ENCODE data around the gene CRNKL1.

Gene CRNKL1

GRCh38 chr20:20073801-20074371, 21.6 kb upstream of the CRNKL1 start:
- no peak overlapping the region for H3K4me3 ChIP-seq (ENCODE audit: low read depth, low read length)
- H3K36me3 ChIP-seq = no peaks in the 10 kb centered on the region
- no peak overlapping the region for H3K27ac ChIP-seq
- no peaks in the 10 kb centered on the region for H3K9me3 ChIP-seq (ENCODE audit: severe bottlenecking)
- H3K27me3 ChIP-seq (ENCODE audit: insufficient read depth, low read depth, severe bottlenecking) = no peaks in the 10 kb centered on the region
- no peak for DNase-seq
- TF ChIP-seq, protein P1, sequence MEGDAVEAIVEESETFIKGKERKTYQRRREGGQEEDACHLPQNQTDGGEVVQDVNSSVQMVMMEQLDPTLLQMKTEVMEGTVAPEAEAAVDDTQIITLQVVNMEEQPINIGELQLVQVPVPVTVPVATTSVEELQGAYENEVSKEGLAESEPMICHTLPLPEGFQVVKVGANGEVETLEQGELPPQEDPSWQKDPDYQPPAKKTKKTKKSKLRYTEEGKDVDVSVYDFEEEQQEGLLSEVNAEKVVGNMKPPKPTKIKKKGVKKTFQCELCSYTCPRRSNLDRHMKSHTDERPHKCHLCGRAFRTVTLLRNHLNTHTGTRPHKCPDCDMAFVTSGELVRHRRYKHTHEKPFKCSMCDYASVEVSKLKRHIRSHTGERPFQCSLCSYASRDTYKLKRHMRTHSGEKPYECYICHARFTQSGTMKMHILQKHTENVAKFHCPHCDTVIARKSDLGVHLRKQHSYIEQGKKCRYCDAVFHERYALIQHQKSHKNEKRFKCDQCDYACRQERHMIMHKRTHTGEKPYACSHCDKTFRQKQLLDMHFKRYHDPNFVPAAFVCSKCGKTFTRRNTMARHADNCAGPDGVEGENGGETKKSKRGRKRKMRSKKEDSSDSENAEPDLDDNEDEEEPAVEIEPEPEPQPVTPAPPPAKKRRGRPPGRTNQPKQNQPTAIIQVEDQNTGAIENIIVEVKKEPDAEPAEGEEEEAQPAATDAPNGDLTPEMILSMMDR (IDR thresholded peaks at IDR 0.05; ENCODE audit: low read depth, low read length) = no peak

- Histone ChIP-seq H3K27me3 (ENCODE audit: insufficient read depth, low read depth, severe bottlenecking) (no peaks in the 10 kb centered on the region), H3K4me3 (ENCODE audit: low read depth, low read length) (no peak overlapping the region), H3K9me3 (ENCODE audit: severe bottlenecking) (no peaks in the 10 kb centered on the region), H3K27ac (no peak overlapping the region), H3K36me3 (no peaks in the 10 kb centered on the region)
- TF ChIP-seq, protein P1 (IDR thresholded peaks at IDR 0.05; ENCODE audit: low read depth, low read length) = no peak
- no peak for DNase-seq
Measured at GRCh38 chr20:20070871-20071726, 18.8 kb upstream of the CRNKL1 start.

DNA sequence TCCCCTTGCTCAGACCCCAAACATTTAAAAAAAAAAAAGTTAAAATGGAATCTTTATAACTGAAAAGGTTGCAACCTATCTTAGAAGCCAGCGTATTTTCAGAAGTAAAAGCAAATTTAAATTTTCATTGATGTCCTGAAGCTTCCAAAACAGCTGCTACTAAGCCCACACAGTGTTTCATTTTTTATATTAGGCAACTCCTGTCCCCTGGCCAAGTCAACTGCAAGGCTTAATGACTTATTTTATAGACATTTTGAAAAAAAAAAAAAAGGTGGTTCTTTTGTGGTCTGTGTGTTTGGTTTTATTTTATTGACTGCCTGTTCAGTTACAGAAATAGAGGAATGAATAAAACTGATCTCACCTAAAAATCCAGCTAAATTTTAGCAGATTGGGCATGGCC, 13.1 kb upstream of the CRNKL1 start:
- Histone ChIP-seq H3K36me3 (no peaks in the 10 kb centered on the region), H3K9me3 (ENCODE audit: severe bottlenecking) (no peaks in the 10 kb centered on the region), H3K27me3 (ENCODE audit: insufficient read depth, low read depth, severe bottlenecking) (no peaks in the 10 kb centered on the region), H3K27ac (no peak overlapping the region), H3K4me3 (ENCODE audit: low read depth, low read length) (no peak overlapping the region)
- TF ChIP-seq, protein P1 (IDR thresholded peaks at IDR 0.05; ENCODE audit: low read depth, low read length) = no peak
- DNase-seq = no peak

GRCh38 chr20:20063941-20064702, 11.9 kb upstream of the CRNKL1 start:
- Histone ChIP-seq H3K9me3 (ENCODE audit: severe bottlenecking) (no peaks in the 10 kb centered on the region), H3K27me3 (ENCODE audit: insufficient read depth, low read depth, severe bottlenecking) (no peaks in the 10 kb centered on the region), H3K27ac (no peak overlapping the region), H3K4me3 (ENCODE audit: low read depth, low read length) (no peak overlapping the region), H3K36me3 (no peaks in the 10 kb centered on the region)
- TF ChIP-seq, protein P1 (IDR thresholded peaks at IDR 0.05; ENCODE audit: low read depth, low read length) = no peak
- no peak for DNase-seq

GRCh38 chr20:20060234-20060998, 8.2 kb upstream of the CRNKL1 start:
- H3K27ac ChIP-seq = peak overlapping the region; percentile 55
- peak; percentile 85 for DNase-seq
- TF ChIP-seq, protein P1 (IDR thresholded peaks at IDR 0.05; ENCODE audit: low read depth, low read length) = no peak
- H3K9me3 ChIP-seq (ENCODE audit: severe bottlenecking) = no peaks in the 10 kb centered on the region
- no peaks in the 10 kb centered on the region for H3K36me3 ChIP-seq
- no peaks in the 10 kb centered on the region for H3K27me3 ChIP-seq (ENCODE audit: insufficient read depth, low read depth, severe bottlenecking)
- no peak overlapping the region for H3K4me3 ChIP-seq (ENCODE audit: low read depth, low read length)
